Ovary (tissue), 9 donors: Measurements from ENCODE around the gene LAIR1. TPM values are rescaled to one million over a fixed set of nuclear protein-coding genes. Genes with fewer than 3 reads are reported as not detected.
"Not testable (repeated sequence)": the region's sequence is repeated elsewhere in the genome, so short reads cannot be mapped to it uniquely, and the experiment has no call there.

Experiments used
- DNase-seq, 5 donors: peaks; one replicate each; pipeline ENCODE4 v3.0.0-alpha.2; 2019 to 2020
- H3K27ac ChIP-seq, 2 donors: fragments of 200-600 bp; one replicate each; pipeline versions ENCODE4 v1.5.1 to v1.8.0; 2019 to 2022
- H3K27me3 ChIP-seq: fragments of 200-600 bp; one replicate; pipeline ENCODE4 v1.8.0; 2022
- H3K36me3 ChIP-seq: fragments of 200-600 bp; sonication (generic); one replicate; pipeline ENCODE4 v1.5.1; 2019
- H3K4me1 ChIP-seq: one replicate; pipeline ENCODE4 v1.8.1; 2013; ENCODE audit warnings: mild to moderate bottlenecking, moderate library complexity; ENCODE audit not compliant: insufficient read depth
- H3K4me3 ChIP-seq: fragments of 200-600 bp; sonication (generic); one replicate; pipeline ENCODE4 v1.5.1; 2017
- H3K9me3 ChIP-seq, 2 donors: fragments of 200-600 bp in 1 of 2; sonication (generic) in 1 of 2; one replicate each; pipeline versions ENCODE4 v1.5.1 to v1.8.1; 2013 to 2019; ENCODE audit warnings: mild to moderate bottlenecking in 1 of 2, moderate library complexity in 1 of 2
- EP300 ChIP-seq: sonication (generic); formaldehyde crosslinking; IDR thresholded peaks from one replicate; pipeline ENCODE4 v1.6.1; 2017; ENCODE audit warnings: antibody characterized with exemption
- POLR2A ChIP-seq: fragments of 450-650 bp; IDR thresholded peaks from one replicate; pipeline ENCODE4 v1.6.1; 2017; ENCODE audit warnings: antibody characterized with exemption, mild to moderate bottlenecking, moderate library complexity
- WGBS, 3 donors: extraction: QIAGEN DNeasy Blood & Tissue Kit in 1 of 3; methylation state at CpG; one replicate each; pipeline versions ENCODE4 v1.1.5 to v1.1.7; 2013 to 2017; 5-methylcytosine and 5-hydroxymethylcytosine counted together
- intact Hi-C, 4 donors: fragments of 100-400 bp; cut with DNase I; formaldehyde crosslinking; loops; one replicate each; pipeline versions ENCODE4 v1.11.0 to v1.15.1; 2022 to 2023
- polyA plus RNA-seq, 2 donors: library from polyadenylated mRNA; stranded (reverse); fragments of 200-250 nt in 1 of 2; fragments of 350-450 nt in 1 of 2; fragmentation: Illumina TruSeq in 1 of 2; extraction: RNeasy Lipid Tissue Mini Kit (QIAGEN cat#74804) in 1 of 2; gene quantifications; one replicate each; pipeline ENCODE4 v1.2.3, GENCODE V29; 2013 to 2014
- total RNA-seq, 7 donors: library from RNA; depleted of rRNA in 2 of 7; stranded (reverse); fragments of >200 nt in 2 of 7; fragmentation: NEBNext Ultra II Directional in 3 of 7; extraction: Animal tissue kit (Norgen Biotek cat#: 25700) in 3 of 7; gene quantifications; one replicate each; pipeline versions ENCODE4 v1.1.0 to v1.2.4, GENCODE V29; 2016 to 2023
- TF ChIP-seq, protein P1 (sequence below), 3 donors: fragments of 450-650 bp in 2 of 3; fragments of 200-600 bp in 1 of 3; IDR thresholded peaks; one replicate each; pipeline versions ENCODE4 v1.5.1 to v1.8.0; 2016 to 2022; ENCODE audit warnings: antibody characterized with exemption in 3 of 3, mild to moderate bottlenecking in 1 of 3
- donor health status: DM: no; HTN: no; CAD: no; lungs with moderate emphysema.
- donor health status: DM: no; HTN: no; CAD: no.
- donor health status: Bipolar disorder and iron deficiency.
- donor health status: DM: yes; HTN: yes; CAD: no.
- donor health status: DM: no; HTN: no; CAD: no.
- donor health status: DM: yes; HTN: yes; CAD: no.

Gene LAIR1
- total and polyA plus RNA-seq, 9 donors: 4.7 to 22.2 (median 6.9) TPM

GRCh38 chr19:54373781-54374631, 9.3 kb upstream of the LAIR1 start:
- intact Hi-C loops: no loop called here
- WGBS, 3 donors: 69 to 77% (median 70%) methylated on average over 16 of the region's 16 CpGs
- DNase-seq: no peak
- no peak for TF ChIP-seq EP300
- no peak for TF ChIP-seq POLR2A
- TF ChIP-seq, protein P1, sequence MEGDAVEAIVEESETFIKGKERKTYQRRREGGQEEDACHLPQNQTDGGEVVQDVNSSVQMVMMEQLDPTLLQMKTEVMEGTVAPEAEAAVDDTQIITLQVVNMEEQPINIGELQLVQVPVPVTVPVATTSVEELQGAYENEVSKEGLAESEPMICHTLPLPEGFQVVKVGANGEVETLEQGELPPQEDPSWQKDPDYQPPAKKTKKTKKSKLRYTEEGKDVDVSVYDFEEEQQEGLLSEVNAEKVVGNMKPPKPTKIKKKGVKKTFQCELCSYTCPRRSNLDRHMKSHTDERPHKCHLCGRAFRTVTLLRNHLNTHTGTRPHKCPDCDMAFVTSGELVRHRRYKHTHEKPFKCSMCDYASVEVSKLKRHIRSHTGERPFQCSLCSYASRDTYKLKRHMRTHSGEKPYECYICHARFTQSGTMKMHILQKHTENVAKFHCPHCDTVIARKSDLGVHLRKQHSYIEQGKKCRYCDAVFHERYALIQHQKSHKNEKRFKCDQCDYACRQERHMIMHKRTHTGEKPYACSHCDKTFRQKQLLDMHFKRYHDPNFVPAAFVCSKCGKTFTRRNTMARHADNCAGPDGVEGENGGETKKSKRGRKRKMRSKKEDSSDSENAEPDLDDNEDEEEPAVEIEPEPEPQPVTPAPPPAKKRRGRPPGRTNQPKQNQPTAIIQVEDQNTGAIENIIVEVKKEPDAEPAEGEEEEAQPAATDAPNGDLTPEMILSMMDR (IDR thresholded peaks at IDR 0.05): no peak
- H3K4me3 ChIP-seq: no peak overlapping the region
- H3K27me3 ChIP-seq: no peaks in the 10 kb centered on the region
- H3K36me3 ChIP-seq: no peaks in the 10 kb centered on the region
- H3K27ac ChIP-seq: no peak overlapping the region
- H3K9me3 ChIP-seq: no peaks in the 10 kb centered on the region
- H3K4me1 ChIP-seq: no peaks in the 10 kb centered on the region

DNA sequence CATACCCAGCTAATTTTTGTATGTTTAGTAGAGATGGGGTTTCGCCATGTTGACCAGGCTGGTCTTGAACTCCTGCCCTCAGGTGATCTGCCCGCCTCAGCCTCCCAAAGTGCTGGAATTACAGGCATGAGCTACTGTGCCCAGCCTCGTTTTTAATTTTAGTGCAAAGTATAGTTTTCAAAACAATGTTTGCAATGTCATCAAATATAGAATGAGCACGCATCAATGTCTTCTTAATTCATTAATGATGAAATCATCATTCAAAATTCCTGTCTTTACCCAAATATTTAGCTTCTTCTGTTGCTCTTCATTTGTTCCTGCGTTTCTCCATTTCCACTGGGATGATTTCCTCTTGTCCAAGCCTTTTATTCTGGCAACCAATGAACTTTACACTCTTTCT, 6.7 kb upstream of the LAIR1 start:
- H3K9me3 ChIP-seq, H3K27me3 ChIP-seq, H3K36me3 ChIP-seq, H3K4me3 ChIP-seq, H3K4me1 ChIP-seq, H3K27ac ChIP-seq, intact Hi-C loops, DNase-seq: not testable (repeated sequence)
- 68 to 76% (median 74%) methylated on average over 5 of the region's 5 CpGs for WGBS, 3 donors

DNA sequence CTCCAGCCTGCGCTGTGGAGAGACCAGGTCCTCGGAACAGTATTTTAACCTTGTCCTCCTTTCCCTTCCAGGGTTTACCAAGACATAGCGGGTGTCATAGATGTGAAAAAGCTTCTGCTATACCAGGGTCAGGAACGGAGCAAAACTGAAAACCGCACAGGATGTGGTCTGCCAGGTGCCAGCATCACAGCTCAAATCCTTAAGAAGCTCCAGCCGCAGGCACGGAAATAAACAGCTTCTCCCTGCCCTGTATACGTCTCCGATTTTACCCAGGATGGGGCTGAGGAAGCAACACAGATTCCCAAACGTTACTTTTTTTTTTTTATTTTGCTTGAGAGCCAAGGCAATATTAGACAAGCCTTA, 5.7 kb upstream of the LAIR1 start:
- intact Hi-C loops, H3K27ac ChIP-seq, DNase-seq, H3K36me3 ChIP-seq, H3K4me3 ChIP-seq, H3K4me1 ChIP-seq, H3K27me3 ChIP-seq, H3K9me3 ChIP-seq: not testable (repeated sequence)
- 63 to 77% (median 72%) methylated on average over 5 to 8 of the region's 10 CpGs for WGBS, 3 donors

GRCh38 chr19:54369688-54370433, 5.1 kb upstream of the LAIR1 start:
- intact Hi-C loops, H3K36me3 ChIP-seq, H3K27me3 ChIP-seq, H3K4me1 ChIP-seq, H3K4me3 ChIP-seq, DNase-seq, H3K27ac ChIP-seq, H3K9me3 ChIP-seq: not testable (repeated sequence)
- WGBS, 3 donors: 71 to 87% (median 82%) methylated on average over 12 to 14 of the region's 19 CpGs

- Histone ChIP-seq H3K4me1 (no peaks in the 10 kb centered on the region), H3K36me3 (no peaks in the 10 kb centered on the region), H3K9me3 (no peaks in the 10 kb centered on the region), H3K4me3 (no peak overlapping the region), H3K27me3 (no peaks in the 10 kb centered on the region), H3K27ac (no peak overlapping the region)
- TF ChIP-seq, protein P1 (IDR thresholded peaks at IDR 0.05): no peak
- TF ChIP-seq POLR2A (no peak), EP300 (no peak)
- intact Hi-C loops: no loop called here
- WGBS, 3 donors: 40 to 58% (median 46%) methylated on average over 8 of the region's 8 CpGs
- DNase-seq: no peak
Observed at GRCh38 chr19:54369082-54369687, 4.5 kb upstream of the LAIR1 start.

- TF ChIP-seq EP300: no peak
- TF ChIP-seq, protein P1 (IDR thresholded peaks at IDR 0.05): no peak
- TF ChIP-seq POLR2A: no peak
- 47 to 57% (median 49%) methylated on average over 6 of the region's 6 CpGs for WGBS, 3 donors
Observed at GRCh38 chr19:54366811-54367210, 2.1 kb upstream of the LAIR1 start.

GRCh38 chr19:54365798-54366197, 1.1 kb upstream of the LAIR1 start:
- WGBS, 3 donors: 88 to 90% (median 89%) methylated on average over 13 of the region's 13 CpGs
- H3K36me3 ChIP-seq, H3K27ac ChIP-seq, H3K9me3 ChIP-seq, H3K27me3 ChIP-seq, H3K4me1 ChIP-seq, intact Hi-C loops, H3K4me3 ChIP-seq, DNase-seq: not testable (repeated sequence)

More at GRCh38 chr19:54366811-54367210, 2.1 kb upstream of the LAIR1 start:
- DNase-seq: no peak
- Histone ChIP-seq H3K27ac (no peak overlapping the region), H3K36me3 (no peaks in the 10 kb centered on the region), H3K4me1 (no peaks in the 10 kb centered on the region), H3K9me3 (no peaks in the 10 kb centered on the region), H3K27me3 (no peaks in the 10 kb centered on the region), H3K4me3 (no peak overlapping the region)
- intact Hi-C loops: no loop called here
